Measurements from ENCODE around the gene JAK3. TPM values are rescaled to one million over a fixed set of nuclear protein-coding genes. Genes with fewer than 3 reads are reported as not detected.

Gene JAK3
- total RNA-seq, 1 experiment from 2014 or later: 3.3 TPM

DNA sequence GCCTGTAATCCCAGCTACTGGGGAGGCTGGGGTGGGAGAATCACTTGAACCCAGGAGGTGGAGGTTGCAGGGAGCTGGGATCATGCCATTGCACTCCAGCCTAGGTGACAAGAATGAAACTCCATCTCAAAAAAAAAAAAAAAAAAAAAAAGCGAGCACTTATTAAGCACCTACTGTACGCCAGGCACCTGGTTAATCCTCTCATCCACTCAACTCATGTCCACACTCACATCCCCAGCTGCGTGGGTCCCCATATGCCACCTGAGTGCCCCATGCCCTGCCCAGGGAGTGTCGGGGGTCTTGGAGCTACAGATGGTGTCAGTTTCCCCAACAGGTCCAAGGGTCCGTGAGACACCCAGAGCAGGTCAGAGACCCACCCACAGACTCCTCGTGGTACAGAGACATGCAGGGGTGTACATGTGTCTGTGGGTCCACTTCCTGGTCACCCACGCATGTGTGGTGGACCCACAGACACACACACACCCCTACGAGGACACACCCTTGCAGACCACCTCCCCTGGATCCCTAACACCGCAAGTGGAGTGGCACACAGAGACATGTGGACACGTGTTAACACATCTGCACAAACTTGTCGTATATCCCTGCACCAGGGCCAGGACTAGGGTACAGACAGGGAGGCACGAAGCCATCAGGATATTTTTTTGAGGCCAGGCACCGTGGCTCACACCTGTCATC is 30.0 kb downstream of the JAK3 start:
- Mint-ChIP-seq H3K27ac (no peak overlapping the region), H3K4me3 (peak overlapping the region in 1 of 2 experiments; percentile 57; a peak in 2 of 5 replicates), H3K9me3 (no peaks in the 10 kb centered on the region), H3K4me1 (no peaks in the 10 kb centered on the region), H3K27me3 (ENCODE audit: low read depth) (no peaks in the 10 kb centered on the region; the same call in 1 of the 2 replicates), H3K36me3 (ENCODE audit: insufficient read depth in 1 of 3, low read depth in 3 of 3) (no peaks in the 10 kb centered on the region)
- H4K5ac ChIP-seq (ENCODE audit: insufficient read length, low read depth, low read length): no peak overlapping the region
- no peak overlapping the region for H2BK20ac ChIP-seq (ENCODE audit: low read depth, low read length, poor library complexity, severe bottlenecking)
- no peaks in the 10 kb centered on the region for H3K79me1 ChIP-seq (ENCODE audit: insufficient read depth, low read depth, low read length, poor library complexity, severe bottlenecking)
- H2BK120ac ChIP-seq (ENCODE audit: low read depth, low read length, poor library complexity, severe bottlenecking): no peak overlapping the region
- WGBS (ENCODE audit: extremely low coverage, insufficient read length, low lambda C conversion rate): no CpG with 5 or more reads among the region's 13 CpGs
- no peak overlapping the region for H3K56ac ChIP-seq (ENCODE audit: insufficient read length, low read depth, low read length)
- H3K14ac ChIP-seq (ENCODE audit: insufficient read depth, low read length): no peak overlapping the region
- H3K18ac ChIP-seq (ENCODE audit: insufficient read length, low read depth, low read length): no peak overlapping the region
- no peak overlapping the region for H2BK15ac ChIP-seq (ENCODE audit: low read depth, low read length)
- no peaks in the 10 kb centered on the region for H3K27me3 ChIP-seq (ENCODE audit: insufficient read depth, low read length)
- no peak overlapping the region for H3T11ph ChIP-seq (ENCODE audit: low read length)
- no peak overlapping the region for H2BK5ac ChIP-seq (ENCODE audit: insufficient read length, low read length)
- DNase-seq: no peak
- no peaks in the 10 kb centered on the region for H3K4me1 ChIP-seq (ENCODE audit: insufficient read depth, low read length)
- H3K23ac ChIP-seq (ENCODE audit: insufficient read length, low read depth, low read length): no peak overlapping the region
- no peak overlapping the region for H3K9ac ChIP-seq (ENCODE audit: extremely low read depth, insufficient read length, low read length)
- H4K20me1 ChIP-seq (ENCODE audit: control insufficient read depth, insufficient read depth, insufficient read length): no peaks in the 10 kb centered on the region
- H4K8ac ChIP-seq (replicated peaks; ENCODE audit: insufficient read length, low read depth, low read length): no peak overlapping the region
- H3K4me2 ChIP-seq (ENCODE audit: insufficient read depth, insufficient read length, low read length): no peak overlapping the region
- no peaks in the 10 kb centered on the region for H3K23me2 ChIP-seq (ENCODE audit: insufficient read length, low read depth, low read length, poor library complexity, severe bottlenecking)
- H3K27ac ChIP-seq (ENCODE audit: insufficient read length, low read depth, low read length): no peak overlapping the region
- TF ChIP-seq, protein P1, sequence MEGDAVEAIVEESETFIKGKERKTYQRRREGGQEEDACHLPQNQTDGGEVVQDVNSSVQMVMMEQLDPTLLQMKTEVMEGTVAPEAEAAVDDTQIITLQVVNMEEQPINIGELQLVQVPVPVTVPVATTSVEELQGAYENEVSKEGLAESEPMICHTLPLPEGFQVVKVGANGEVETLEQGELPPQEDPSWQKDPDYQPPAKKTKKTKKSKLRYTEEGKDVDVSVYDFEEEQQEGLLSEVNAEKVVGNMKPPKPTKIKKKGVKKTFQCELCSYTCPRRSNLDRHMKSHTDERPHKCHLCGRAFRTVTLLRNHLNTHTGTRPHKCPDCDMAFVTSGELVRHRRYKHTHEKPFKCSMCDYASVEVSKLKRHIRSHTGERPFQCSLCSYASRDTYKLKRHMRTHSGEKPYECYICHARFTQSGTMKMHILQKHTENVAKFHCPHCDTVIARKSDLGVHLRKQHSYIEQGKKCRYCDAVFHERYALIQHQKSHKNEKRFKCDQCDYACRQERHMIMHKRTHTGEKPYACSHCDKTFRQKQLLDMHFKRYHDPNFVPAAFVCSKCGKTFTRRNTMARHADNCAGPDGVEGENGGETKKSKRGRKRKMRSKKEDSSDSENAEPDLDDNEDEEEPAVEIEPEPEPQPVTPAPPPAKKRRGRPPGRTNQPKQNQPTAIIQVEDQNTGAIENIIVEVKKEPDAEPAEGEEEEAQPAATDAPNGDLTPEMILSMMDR (conservative IDR thresholded peaks at IDR 0.05): no peak
- H3K4ac ChIP-seq (ENCODE audit: low read depth, low read length): no peak overlapping the region
- no peaks in the 10 kb centered on the region for H3K79me2 ChIP-seq (ENCODE audit: insufficient read depth, low read length)
- no peak overlapping the region for H4K91ac ChIP-seq (ENCODE audit: insufficient read length, low read depth, low read length)
- no peak overlapping the region for H2BK12ac ChIP-seq (ENCODE audit: insufficient read length, low read depth, low read length)
- H2AFZ ChIP-seq (ENCODE audit: low read length): no peak overlapping the region
- no peak overlapping the region for H2AK5ac ChIP-seq (ENCODE audit: insufficient read length, low read length)
- H3K9me3 ChIP-seq (ENCODE audit: control insufficient read depth, low read depth, low read length): no peaks in the 10 kb centered on the region
